IgD-negative memory B cell (primary cell): ENCODE data around the gene CD28. TPM values are rescaled to one million over a fixed set of nuclear protein-coding genes. Genes with fewer than 3 reads are reported as not detected.
"Not testable (repeated sequence)": the region's sequence is repeated elsewhere in the genome, so short reads cannot be mapped to it uniquely, and the experiment has no call there.

ENCODE experiments used
- H3K27ac Mint-ChIP-seq, 3 donors: one replicate each; pipeline ENCODE4 v1.8.0; 2020 to 2022; ENCODE audit warnings: mild to moderate bottlenecking in 3 of 3, mixed read lengths in 3 of 3, moderate library complexity in 1 of 3
- H3K27me3 Mint-ChIP-seq: one replicate; pipeline ENCODE4 v1.8.0; 2021; ENCODE audit warnings: mixed read lengths
- H3K36me3 Mint-ChIP-seq: one replicate; pipeline ENCODE4 v1.8.0; 2020; ENCODE audit warnings: mild to moderate bottlenecking, mixed read lengths
- H3K4me1 Mint-ChIP-seq, 3 donors: one replicate each; pipeline ENCODE4 v1.8.0; 2020 to 2022; ENCODE audit warnings: mixed read lengths in 3 of 3, mild to moderate bottlenecking in 1 of 3
- H3K4me3 Mint-ChIP-seq, 4 donors: one replicate each; pipeline ENCODE4 v1.8.0; 2020 to 2022; ENCODE audit warnings: mild to moderate bottlenecking in 4 of 4, mixed read lengths in 4 of 4, moderate library complexity in 3 of 4
- H3K9me3 Mint-ChIP-seq, 3 donors: one replicate each; pipeline ENCODE4 v1.8.0; 2020 to 2021; ENCODE audit warnings: mixed read lengths in 3 of 3, mild to moderate bottlenecking in 1 of 3
- polyA plus RNA-seq: library from polyadenylated mRNA; unstranded; fragments of 300-500 nt; fragmentation: Illumina TruSeq; gene quantifications from one replicate; pipeline ENCODE4 v1.2.3, GENCODE V29; 2021

Gene CD28
- polyA plus RNA-seq, 1 donor from 2014 or later: 1.3 TPM

DNA sequence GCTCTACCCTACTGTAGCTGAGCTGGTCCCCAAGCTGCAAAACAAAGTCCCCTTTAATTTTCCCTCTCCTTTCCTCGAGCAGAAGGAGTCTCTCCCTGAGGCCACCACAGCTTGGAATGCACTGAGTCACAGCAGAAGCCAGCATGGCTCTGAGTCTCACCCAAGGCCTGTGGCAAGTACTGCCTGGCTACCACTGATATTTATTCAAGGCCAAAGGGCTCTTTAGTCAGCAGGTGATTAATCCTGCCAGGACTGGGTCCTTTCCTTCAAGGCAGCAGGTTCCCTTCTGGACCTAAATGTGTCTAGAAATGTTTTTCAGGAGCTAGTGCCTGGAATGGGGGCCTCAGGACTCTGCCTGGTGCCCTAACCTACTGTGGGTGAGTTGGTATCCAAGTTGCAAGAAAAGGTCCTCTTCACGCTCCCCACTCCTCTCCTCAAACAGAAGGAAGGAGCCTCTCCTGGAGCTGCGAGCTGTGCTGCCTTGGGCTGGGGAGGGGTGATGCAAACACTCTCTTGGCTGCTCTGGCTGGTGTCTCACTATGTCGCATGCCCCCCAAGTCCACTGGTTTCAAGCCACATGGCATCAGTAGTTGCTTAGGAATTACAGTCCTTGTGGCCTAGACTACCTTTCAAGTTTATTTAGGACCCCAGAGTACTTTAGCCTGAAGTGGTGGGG is 53.4 kb downstream of the CD28 start:
- peaks cover 0 to under 1% (median 0%) of the 10 kb centered on the region in 3 donors for H3K4me1 Mint-ChIP-seq
- peaks cover 12% of the 10 kb centered on the region for H3K27me3 Mint-ChIP-seq
- H3K36me3 Mint-ChIP-seq: peaks cover 7% of the 10 kb centered on the region
- peaks cover 0 to 18% (median 17%) of the 10 kb centered on the region in 3 donors for H3K9me3 Mint-ChIP-seq
- no peak overlapping the region for H3K27ac Mint-ChIP-seq
- H3K4me3 Mint-ChIP-seq: no peak overlapping the region

DNA sequence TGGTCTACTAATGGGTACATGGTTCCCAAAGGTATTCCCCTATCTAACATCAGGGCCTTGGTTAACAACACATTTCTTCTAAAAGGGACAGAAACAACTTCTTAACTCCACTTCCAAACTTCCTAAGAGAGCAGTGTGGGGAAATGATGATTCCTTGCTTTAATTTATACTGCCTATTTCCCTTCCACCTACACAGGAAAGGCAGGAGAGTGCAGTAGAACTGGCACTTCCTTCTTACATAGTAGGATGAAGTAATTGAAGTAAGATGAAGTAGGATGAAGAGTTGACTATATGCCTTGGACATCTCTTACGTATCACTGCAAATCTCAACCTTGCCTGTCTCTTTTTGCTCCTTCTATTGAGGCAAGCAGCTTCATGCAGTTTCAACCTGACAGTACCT is 54.7 kb downstream of the CD28 start:
- Mint-ChIP-seq H3K36me3 (peaks cover 7% of the 10 kb centered on the region), H3K27me3 (peaks cover 12% of the 10 kb centered on the region), H3K4me1 (peaks cover 0 to 3% (median 0%) of the 10 kb centered on the region in 3 donors), H3K9me3 (peaks cover 0 to 12% (median 8%) of the 10 kb centered on the region in 3 donors), H3K4me3 (no peak overlapping the region), H3K27ac (no peak overlapping the region)

DNA sequence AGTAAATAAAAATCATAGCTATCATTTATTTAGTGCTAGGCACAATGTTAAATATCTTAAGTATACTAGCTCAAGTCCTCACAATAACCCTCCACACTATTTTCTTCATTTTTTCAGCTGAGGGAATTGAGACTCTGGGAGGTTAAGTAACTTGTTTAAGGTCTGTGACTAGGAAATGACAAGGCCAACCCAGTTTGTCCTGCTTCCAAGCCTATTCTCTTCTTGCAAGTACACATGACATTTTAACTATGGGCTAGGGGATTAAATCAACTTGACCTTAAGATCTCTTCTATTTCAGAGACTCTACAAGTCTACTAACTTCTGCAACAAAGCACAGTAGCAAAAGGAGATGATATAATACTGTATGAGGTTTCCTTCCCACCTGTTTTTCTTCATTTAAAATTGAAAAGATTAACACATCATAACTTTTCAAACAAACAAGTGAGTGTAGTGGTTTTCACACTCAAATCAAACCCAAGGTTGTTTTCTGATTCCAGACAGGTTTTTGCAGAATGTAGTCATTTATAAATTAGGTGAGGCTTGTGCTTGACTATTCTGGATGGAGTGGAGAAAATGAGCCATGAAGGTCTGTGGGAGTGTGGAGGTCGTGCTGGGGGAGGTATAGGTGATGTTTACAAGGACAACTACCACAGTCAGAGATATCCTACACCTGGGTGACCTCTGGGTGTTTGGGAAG is 57.0 kb downstream of the CD28 start:
- Mint-ChIP-seq H3K27ac (no peak overlapping the region), H3K27me3 (peaks cover 15% of the 10 kb centered on the region), H3K36me3 (peaks cover 6% of the 10 kb centered on the region), H3K9me3 (peaks cover 0 to 4% (median 3%) of the 10 kb centered on the region in 3 donors), H3K4me1 (peaks cover 0 to 3% (median 0%) of the 10 kb centered on the region in 3 donors), H3K4me3 (no peak overlapping the region)

DNA sequence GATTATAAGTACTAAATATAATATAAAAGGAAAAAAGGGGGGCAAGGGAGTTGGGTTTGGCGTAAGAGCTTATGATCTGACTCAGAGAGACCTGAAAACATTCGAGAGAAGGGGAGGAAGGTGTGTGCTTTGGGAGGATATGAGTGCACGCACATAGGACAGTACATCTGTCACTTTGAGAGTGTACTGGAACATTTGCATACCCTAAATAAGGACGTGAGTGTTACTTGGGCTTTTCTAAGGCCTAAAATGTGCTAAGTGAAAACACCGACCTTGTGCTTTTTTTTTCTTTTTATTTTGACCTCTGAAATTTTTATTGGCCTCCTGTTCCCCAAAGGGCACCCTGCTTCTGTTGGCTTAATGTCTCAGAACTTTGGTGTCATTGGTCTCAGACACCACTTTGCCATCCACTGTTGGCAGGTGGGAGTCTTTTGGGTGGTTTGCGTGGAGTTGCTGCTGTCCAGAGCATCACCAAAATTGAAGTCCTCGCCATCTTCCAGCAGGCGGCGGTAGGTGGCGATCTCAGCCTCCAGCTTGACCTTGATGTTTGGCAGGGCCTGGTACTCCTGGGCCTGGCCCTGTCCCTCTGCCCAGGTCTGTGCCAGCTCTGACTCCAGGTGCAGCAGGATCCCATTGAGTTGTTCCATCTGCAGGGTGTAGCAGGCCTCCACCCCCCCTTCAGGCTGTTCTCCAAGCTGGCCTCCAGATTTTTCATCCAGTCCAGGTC is 57.7 kb downstream of the CD28 start:
- Mint-ChIP-seq H3K36me3 (peaks cover 6% of the 10 kb centered on the region), H3K4me1 (peaks cover 0 to 3% (median 0%) of the 10 kb centered on the region in 3 donors), H3K27me3 (peaks cover 15% of the 10 kb centered on the region), H3K9me3 (peaks cover 0 to 4% (median 3%) of the 10 kb centered on the region in 3 donors), H3K4me3 (no peak overlapping the region), H3K27ac (no peak overlapping the region)

DNA sequence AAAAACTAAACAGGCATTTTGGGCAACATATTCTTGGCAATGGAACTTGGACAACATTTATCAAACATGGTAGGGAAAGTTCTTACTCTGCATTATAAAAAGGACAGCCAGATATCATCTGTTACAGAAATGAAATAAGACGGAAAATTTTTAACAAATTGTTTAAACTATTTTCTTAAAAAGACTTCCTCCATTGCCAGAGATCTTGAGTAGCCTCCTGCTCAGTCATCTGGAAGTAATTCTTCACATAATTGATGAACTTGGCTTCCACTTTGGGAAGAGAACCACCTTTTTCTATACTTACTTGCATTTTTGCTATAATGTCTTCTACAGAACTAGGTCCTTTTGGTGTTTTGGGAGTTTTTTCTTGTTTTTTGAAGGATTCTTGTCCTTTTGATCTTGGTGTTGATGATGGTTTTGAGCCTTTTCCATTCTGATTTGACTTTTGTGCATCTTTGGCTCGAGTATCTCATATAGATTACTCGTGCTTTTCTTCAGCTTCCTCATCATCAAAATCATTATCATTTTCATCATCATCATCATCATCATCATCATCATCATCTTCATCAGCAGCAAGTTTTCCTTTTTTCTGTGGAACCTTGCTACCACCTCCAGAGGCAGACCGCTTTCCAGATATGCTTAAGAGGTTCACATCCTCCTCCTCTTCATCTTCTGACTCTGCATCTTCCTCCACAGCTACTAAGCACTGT is 66.2 kb downstream of the CD28 start:
- no peak overlapping the region for H3K4me3 Mint-ChIP-seq
- H3K27ac Mint-ChIP-seq: no peak overlapping the region
- peaks cover 1% of the 10 kb centered on the region for H3K36me3 Mint-ChIP-seq
- H3K27me3 Mint-ChIP-seq: peaks cover 17% of the 10 kb centered on the region
- no peaks in the 10 kb centered on the region for H3K4me1 Mint-ChIP-seq
- peaks cover 0 to 5% (median 0%) of the 10 kb centered on the region in 3 donors for H3K9me3 Mint-ChIP-seq

DNA sequence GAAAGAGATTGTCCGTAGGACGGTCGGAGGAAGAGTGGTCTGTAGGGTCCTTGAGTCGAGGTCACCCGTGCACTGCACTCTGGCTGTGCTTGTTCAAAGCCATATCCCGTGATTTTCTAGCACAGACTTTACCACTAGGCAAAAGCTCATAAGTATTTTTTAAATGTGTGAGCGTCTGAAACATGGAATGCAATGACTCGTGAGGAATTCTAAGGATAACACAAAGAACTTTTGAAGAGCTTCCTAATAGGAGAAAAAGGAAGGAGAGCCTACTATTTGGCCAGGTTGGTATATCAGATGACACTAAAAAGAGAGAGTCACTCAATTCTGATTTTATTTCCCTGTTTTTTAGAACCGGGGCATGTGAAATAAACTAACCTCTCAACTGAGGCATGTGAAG is 68.3 kb downstream of the CD28 start:
- H3K4me3 Mint-ChIP-seq: no peak overlapping the region
- H3K27me3 Mint-ChIP-seq: peaks cover 12% of the 10 kb centered on the region
- H3K4me1 Mint-ChIP-seq: no peaks in the 10 kb centered on the region
- H3K36me3 Mint-ChIP-seq: no peaks in the 10 kb centered on the region
- H3K27ac Mint-ChIP-seq: no peak overlapping the region
- peaks cover 0 to 2% (median 1%) of the 10 kb centered on the region in 3 donors for H3K9me3 Mint-ChIP-seq

DNA sequence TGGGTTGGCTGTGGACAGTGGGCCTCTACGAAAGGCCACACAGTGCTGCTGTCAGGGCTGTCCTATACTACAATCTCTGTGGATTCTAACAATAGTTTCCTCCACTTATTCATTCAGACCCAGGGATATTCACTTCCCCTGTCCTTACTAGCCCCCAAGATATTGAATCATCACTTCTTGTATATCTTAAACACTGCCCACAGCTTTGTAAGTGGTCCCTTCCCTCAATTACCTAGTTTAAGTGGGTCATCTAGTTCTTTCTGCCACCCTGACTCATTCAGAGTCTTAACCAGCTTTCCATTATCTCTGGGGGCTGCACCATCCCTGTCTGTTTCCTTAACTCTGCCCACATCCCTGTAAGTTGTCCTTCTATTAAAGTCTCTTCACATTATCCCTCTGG is 69.2 kb downstream of the CD28 start:
- no peaks in the 10 kb centered on the region for H3K36me3 Mint-ChIP-seq
- H3K27ac Mint-ChIP-seq: no peak overlapping the region
- H3K9me3 Mint-ChIP-seq: peaks cover 0 to 2% (median 1%) of the 10 kb centered on the region in 3 donors
- H3K4me3 Mint-ChIP-seq: no peak overlapping the region
- H3K27me3 Mint-ChIP-seq: peaks cover 14% of the 10 kb centered on the region
- no peaks in the 10 kb centered on the region for H3K4me1 Mint-ChIP-seq

DNA sequence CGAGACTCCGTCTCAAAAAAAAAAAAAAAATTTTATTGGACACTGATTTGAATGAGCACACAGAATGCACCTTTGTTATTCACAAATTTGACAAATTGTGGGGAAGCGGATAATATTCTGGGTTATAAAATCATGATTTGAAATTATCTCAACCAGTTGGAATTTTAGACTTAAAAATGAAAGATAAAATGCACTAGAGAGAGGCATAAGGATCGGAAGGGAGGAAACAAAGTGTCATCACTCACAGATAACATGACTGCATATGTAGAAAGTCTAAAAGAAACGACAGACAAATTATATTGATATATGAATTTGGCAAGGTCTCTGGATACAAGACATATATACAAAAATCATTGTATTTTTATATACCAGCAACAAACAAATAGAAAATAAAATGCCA is 70.6 kb downstream of the CD28 start:
- no peak overlapping the region for H3K4me3 Mint-ChIP-seq
- no peaks in the 10 kb centered on the region for H3K36me3 Mint-ChIP-seq
- peaks cover 0 to 2% (median 1%) of the 10 kb centered on the region in 3 donors for H3K9me3 Mint-ChIP-seq
- H3K27ac Mint-ChIP-seq: no peak overlapping the region
- peaks cover 0 to under 1% (median 0%) of the 10 kb centered on the region in 3 donors for H3K4me1 Mint-ChIP-seq
- H3K27me3 Mint-ChIP-seq: peaks cover 14% of the 10 kb centered on the region

DNA sequence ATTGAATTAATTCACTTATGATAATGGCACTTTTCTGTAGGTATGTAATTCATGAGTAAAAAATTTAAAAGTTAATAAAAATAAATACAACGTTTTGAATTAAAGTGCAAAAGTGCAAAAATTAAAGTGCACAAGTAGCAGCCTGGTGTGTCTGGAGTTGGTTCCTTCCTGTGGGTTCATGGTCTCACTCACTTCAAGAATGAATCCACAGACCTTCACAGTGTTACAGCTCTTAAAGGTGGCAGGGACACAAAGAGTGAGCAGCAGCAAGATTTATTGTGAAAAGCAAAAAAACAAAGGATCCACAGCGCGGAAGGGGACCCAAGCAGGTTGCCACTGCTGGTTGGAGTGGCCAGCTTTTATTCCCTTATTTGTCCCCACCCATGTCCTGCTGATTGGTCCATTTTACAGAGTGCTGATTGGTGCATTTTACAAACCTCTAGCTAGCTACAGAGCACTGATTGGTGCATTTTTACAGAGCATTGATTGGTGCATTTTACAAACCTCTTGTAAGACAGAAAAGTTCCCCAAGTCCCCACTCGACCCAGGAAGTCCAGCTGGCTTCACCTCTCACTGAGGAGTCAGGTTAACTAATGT is 73.1 kb downstream of the CD28 start:
- H3K27me3 Mint-ChIP-seq: peaks cover 16% of the 10 kb centered on the region
- H3K9me3 Mint-ChIP-seq, H3K4me1 Mint-ChIP-seq, H3K4me3 Mint-ChIP-seq, H3K27ac Mint-ChIP-seq, H3K36me3 Mint-ChIP-seq: not testable (repeated sequence)

DNA sequence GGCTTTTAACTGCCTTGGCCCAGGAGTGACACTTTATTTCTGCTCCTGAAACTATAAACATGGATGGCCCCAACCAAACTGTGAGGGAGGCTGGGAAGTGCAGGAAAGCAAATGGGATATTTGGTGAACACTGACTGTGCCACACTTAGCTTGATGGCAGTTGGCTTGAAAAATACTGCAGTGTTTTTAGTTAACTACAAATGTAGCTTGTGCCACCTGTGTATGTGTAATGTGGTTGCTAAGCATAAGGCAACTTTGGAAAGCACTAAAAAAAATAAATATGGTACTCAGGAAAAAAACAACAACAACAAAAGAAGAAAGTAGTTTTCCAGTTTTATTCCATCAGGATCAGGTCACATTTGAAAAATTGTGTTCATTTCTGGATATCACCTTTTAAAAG is 73.8 kb downstream of the CD28 start:
- Mint-ChIP-seq H3K4me3 (no peak overlapping the region), H3K27ac (no peak overlapping the region), H3K4me1 (peaks cover 0 to 1% (median 0%) of the 10 kb centered on the region in 3 donors), H3K9me3 (peaks cover 0 to 1% (median 0%) of the 10 kb centered on the region in 3 donors), H3K36me3 (peaks cover 2% of the 10 kb centered on the region), H3K27me3 (peaks cover 14% of the 10 kb centered on the region)

DNA sequence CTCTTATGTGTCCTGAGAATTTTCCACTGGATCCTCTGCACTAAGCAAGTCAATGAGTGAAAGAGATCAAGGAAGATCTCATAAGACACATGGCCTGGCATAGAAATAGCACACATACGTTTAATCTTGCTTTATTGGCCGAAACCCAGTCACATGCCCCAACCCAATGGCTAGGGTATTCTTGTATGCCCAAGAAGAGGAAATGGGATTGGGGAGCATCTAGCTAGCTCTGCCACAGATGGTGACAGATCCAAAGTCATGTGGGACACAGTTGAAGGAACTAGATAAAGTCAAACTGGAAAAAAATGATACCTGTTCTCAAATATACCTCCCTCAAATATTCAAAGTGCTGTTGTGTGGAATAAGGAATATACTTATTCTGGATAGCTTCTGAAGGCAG is 74.7 kb downstream of the CD28 start:
- H3K27ac Mint-ChIP-seq: no peak overlapping the region
- H3K36me3 Mint-ChIP-seq: peaks cover 2% of the 10 kb centered on the region
- H3K4me3 Mint-ChIP-seq: no peak overlapping the region
- H3K4me1 Mint-ChIP-seq: peaks cover 0 to 1% (median 0%) of the 10 kb centered on the region in 3 donors
- peaks cover 10% of the 10 kb centered on the region for H3K27me3 Mint-ChIP-seq
- peaks cover 0 to 1% (median 0%) of the 10 kb centered on the region in 3 donors for H3K9me3 Mint-ChIP-seq

DNA sequence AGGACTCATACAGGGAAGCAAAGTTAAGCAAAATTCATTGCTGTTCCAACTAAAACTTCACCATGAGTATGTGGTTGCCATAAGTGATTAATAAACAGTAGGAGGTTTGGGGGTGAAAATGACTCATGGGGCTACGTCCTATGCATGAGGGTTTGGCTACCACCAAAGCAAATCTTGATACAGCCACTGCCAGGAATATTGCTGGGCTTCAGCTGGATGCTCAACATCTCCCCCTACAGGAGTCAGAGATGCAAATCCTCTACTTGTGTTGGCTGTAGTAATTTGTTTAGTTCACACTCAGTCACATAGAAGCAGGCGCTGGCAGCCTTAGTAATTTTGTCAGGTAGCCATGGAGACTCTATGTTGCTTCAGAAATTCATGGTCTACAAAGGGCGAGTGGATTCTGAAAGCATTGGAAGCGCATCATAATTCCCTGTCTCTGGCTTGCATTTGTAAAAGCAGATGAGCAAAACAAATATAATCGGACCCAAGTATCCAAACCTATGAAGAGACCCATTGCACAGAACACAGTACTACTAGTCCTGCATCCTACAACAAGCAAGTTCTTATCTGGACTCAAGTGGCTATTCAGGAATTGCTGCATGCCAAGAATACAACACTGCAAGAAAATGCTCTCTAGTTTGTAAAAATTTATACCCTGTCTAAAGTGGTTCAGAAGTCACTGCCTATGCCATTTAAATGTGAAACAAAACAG is 76.0 kb downstream of the CD28 start:
- no peak overlapping the region for H3K4me3 Mint-ChIP-seq
- peaks cover 2% of the 10 kb centered on the region for H3K36me3 Mint-ChIP-seq
- peaks cover 0 to 1% (median 0%) of the 10 kb centered on the region in 3 donors for H3K4me1 Mint-ChIP-seq
- H3K27me3 Mint-ChIP-seq: peaks cover 10% of the 10 kb centered on the region
- no peak overlapping the region for H3K27ac Mint-ChIP-seq
- H3K9me3 Mint-ChIP-seq: peaks cover 0 to 1% (median 0%) of the 10 kb centered on the region in 3 donors

DNA sequence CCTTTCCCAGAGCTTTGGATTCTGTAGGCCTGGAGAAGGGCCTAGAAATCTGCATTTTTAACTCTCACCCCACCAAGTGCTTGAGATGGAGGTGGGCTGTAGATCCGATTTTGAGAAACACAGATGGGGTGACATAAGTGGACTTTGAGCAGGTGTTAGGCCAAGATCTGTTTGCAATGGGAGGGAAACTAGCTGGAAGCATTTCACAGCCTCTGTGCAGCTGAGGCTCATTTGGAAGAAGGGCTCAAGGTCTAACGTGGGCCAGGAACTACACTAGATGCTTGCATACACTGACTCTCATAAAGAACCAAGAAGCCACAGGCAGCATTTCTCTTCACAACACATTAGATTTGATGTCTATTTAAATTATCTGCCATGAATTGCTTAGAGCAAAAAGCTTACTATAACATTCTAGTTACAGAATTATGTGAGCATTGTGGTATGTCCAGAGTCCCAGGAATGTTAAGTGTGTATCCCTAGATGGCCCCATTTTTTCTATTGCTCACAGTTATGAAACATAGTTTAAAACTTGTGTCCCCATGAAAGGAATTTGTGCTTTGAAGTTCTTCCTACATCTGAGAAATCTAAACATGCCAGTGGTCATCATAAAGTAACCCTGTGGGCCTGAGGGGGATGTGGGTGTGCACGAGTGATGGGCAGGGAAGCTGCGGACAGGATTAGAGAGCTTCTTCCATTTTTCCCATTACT is 77.2 kb downstream of the CD28 start:
- no peak overlapping the region for H3K27ac Mint-ChIP-seq
- peaks cover 0 to 1% (median 0%) of the 10 kb centered on the region in 3 donors for H3K4me1 Mint-ChIP-seq
- H3K9me3 Mint-ChIP-seq: peaks cover 0 to 1% (median 0%) of the 10 kb centered on the region in 3 donors

More for the DNA sequence above, 77.2 kb downstream of the CD28 start:
- Mint-ChIP-seq H3K4me3 (no peak overlapping the region), H3K36me3 (peaks cover 2% of the 10 kb centered on the region), H3K27me3 (peaks cover 11% of the 10 kb centered on the region)
